Breast epithelium (tissue), 4 donors: Measurements from ENCODE around the gene POMGNT1. TPM values are rescaled to one million over a fixed set of nuclear protein-coding genes. Genes with fewer than 3 reads are reported as not detected.

Experiments
- DNase-seq, 2 donors: peaks; one replicate each; pipeline ENCODE4 v3.0.0-alpha.2; 2019; ENCODE audit warnings: low spot score in 2 of 2
- H3K27ac ChIP-seq, 2 donors: fragments of 200-600 bp; sonication (generic) in 1 of 2; one replicate each; pipeline ENCODE4 v1.5.1; 2016 to 2019; ENCODE audit warnings: mild to moderate bottlenecking in 1 of 2
- H3K27me3 ChIP-seq, 2 donors: fragments of 200-600 bp; sonication (generic) in 1 of 2; one replicate each; pipeline versions ENCODE4 v1.5.1 to v1.6.0; 2017 to 2019; ENCODE audit warnings: control low read depth in 1 of 2, mild to moderate bottlenecking in 1 of 2
- H3K36me3 ChIP-seq: fragments of 200-600 bp; one replicate; pipeline ENCODE4 v1.5.1; 2019
- H3K4me1 ChIP-seq, 2 donors: fragments of 200-600 bp; sonication (generic); one replicate each; pipeline ENCODE4 v1.5.1; 2016 to 2019; ENCODE audit warnings: control low read depth in 1 of 2
- H3K4me3 ChIP-seq, 3 donors: fragments of 200-600 bp; sonication (generic); 1 replicate in 2 of 3; 2 replicates in 1 of 3; pipeline ENCODE4 v1.5.1; 2016 to 2019; ENCODE audit warnings: mild to moderate bottlenecking in 3 of 3, moderate library complexity in 2 of 3
- H3K9me3 ChIP-seq, 2 donors: fragments of 200-600 bp; sonication (generic) in 1 of 2; one replicate each; pipeline ENCODE4 v1.5.1; 2016 to 2019; ENCODE audit warnings: control low read depth in 1 of 2
- POLR2A ChIP-seq: fragments of 450-650 bp; IDR thresholded peaks from one replicate; pipeline ENCODE4 v1.6.1; 2016; ENCODE audit warnings: antibody characterized with exemption, mild to moderate bottlenecking, moderate library complexity
- POLR2AphosphoS5 ChIP-seq, 3 donors: sonication (generic); formaldehyde crosslinking; IDR thresholded peaks; one replicate each; pipeline ENCODE4 v1.6.1; 2017; ENCODE audit warnings: antibody characterized with exemption in 3 of 3
- intact Hi-C: fragments of 100-400 bp; cut with DNase I; formaldehyde crosslinking; loops from one replicate; pipeline ENCODE4 v1.15.1; 2023; ENCODE audit warnings: low total_unique reads
- total RNA-seq, 3 donors: library from RNA; depleted of rRNA; stranded (reverse); fragments of >200 nt; gene quantifications; one replicate each; pipeline ENCODE4 v1.1.0, GENCODE V29; 2016
- TF ChIP-seq, protein P1 (sequence below), 3 donors: fragments of 450-650 bp; IDR thresholded peaks; one replicate each; pipeline ENCODE4 v1.5.1; 2016 to 2017; ENCODE audit warnings: antibody characterized with exemption in 3 of 3, mild to moderate bottlenecking in 3 of 3, moderate library complexity in 3 of 3

The POMGNT1 gene
- total RNA-seq, 3 donors from 2014 or later, result 37.6 to 47.4 (median 42.3) TPM

DNA sequence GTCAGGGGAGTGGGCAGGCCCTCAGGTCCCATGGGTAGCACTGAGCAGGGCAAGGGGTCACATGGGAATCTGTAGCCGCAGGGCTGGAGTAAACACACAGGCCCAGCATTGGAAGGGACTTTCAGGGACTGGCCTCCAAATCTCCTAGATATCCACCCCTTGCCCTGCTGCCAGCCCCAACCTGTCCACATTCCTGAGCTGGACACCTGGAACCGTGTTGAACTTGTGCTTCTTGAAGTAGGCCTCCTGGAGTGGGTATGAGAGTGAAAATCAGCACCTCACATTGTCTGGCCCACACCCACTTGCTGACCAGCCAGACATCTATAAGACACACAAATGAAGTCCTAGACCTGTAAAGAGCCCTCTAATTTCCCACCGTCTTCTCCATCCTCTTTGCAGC lies 7.7 kb downstream of the POMGNT1 start:
- no peaks in the 10 kb centered on the region for H3K27me3 ChIP-seq
- TF ChIP-seq POLR2AphosphoS5 (IDR thresholded peaks at IDR 0.05) (no peak), POLR2A (no peak)
- TF ChIP-seq, protein P1, sequence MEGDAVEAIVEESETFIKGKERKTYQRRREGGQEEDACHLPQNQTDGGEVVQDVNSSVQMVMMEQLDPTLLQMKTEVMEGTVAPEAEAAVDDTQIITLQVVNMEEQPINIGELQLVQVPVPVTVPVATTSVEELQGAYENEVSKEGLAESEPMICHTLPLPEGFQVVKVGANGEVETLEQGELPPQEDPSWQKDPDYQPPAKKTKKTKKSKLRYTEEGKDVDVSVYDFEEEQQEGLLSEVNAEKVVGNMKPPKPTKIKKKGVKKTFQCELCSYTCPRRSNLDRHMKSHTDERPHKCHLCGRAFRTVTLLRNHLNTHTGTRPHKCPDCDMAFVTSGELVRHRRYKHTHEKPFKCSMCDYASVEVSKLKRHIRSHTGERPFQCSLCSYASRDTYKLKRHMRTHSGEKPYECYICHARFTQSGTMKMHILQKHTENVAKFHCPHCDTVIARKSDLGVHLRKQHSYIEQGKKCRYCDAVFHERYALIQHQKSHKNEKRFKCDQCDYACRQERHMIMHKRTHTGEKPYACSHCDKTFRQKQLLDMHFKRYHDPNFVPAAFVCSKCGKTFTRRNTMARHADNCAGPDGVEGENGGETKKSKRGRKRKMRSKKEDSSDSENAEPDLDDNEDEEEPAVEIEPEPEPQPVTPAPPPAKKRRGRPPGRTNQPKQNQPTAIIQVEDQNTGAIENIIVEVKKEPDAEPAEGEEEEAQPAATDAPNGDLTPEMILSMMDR (IDR thresholded peaks at IDR 0.05), result no peak
- H3K9me3 ChIP-seq, result no peaks in the 10 kb centered on the region
- no peak overlapping the region for H3K4me3 ChIP-seq
- H3K4me1 ChIP-seq, result peaks cover 0 to under 1% of the 10 kb centered on the region in 2 donors
- no peaks in the 10 kb centered on the region for H3K36me3 ChIP-seq
- intact Hi-C loops, result no loop called here
- DNase-seq, result no peak
- peak overlapping the region; percentile 8 to 25 for H3K27ac ChIP-seq

DNA sequence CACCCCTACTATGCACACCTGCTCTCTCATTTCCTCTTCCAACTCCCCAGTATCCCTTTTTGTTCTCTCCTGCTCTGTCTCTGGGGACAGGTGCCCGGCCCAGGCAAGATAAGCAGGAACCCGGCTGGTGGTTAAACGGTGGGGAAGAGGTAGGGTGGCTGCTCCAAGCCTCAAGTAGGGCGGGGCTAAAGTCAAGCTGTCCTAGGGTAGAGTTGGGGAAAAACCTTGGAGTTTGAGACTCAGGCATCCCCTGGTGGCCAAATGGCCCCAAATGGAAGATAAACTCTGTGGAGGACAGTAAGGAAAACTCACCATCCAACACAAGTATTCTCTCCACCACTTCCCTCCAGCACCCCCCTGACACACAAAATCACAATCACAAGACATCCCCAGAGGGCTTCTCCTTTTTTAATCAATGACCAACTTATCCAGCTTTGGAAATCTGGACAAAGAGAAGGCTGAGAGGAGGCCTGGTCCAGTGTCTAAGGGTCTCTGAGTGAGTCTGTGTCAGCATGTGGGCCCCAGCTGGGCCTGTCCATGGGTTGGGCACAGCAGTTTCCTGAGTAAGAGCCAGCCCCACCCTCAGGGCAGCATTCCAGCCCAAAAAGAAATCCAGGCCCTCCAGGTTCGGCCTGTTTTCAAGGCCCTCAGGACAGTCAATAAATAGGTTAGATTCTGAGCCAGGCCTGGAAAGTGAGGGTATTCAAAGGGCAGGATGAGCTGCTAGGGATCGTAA lies 9.8 kb downstream of the POMGNT1 start:
- H3K36me3 ChIP-seq, result no peaks in the 10 kb centered on the region
- peak overlapping the region; percentile 67 to 75 for H3K27ac ChIP-seq
- H3K4me1 ChIP-seq, result peaks cover 0 to 10% of the 10 kb centered on the region in 2 donors
- no peak for DNase-seq
- intact Hi-C loops, result no loop called here
- no peaks in the 10 kb centered on the region for H3K27me3 ChIP-seq
- TF ChIP-seq, protein P1 (IDR thresholded peaks at IDR 0.05), result no peak
- TF ChIP-seq POLR2AphosphoS5 (IDR thresholded peaks at IDR 0.05), result no peak
- no peak for TF ChIP-seq POLR2A
- H3K4me3 ChIP-seq, result no peak overlapping the region
- H3K9me3 ChIP-seq, result no peaks in the 10 kb centered on the region

DNA sequence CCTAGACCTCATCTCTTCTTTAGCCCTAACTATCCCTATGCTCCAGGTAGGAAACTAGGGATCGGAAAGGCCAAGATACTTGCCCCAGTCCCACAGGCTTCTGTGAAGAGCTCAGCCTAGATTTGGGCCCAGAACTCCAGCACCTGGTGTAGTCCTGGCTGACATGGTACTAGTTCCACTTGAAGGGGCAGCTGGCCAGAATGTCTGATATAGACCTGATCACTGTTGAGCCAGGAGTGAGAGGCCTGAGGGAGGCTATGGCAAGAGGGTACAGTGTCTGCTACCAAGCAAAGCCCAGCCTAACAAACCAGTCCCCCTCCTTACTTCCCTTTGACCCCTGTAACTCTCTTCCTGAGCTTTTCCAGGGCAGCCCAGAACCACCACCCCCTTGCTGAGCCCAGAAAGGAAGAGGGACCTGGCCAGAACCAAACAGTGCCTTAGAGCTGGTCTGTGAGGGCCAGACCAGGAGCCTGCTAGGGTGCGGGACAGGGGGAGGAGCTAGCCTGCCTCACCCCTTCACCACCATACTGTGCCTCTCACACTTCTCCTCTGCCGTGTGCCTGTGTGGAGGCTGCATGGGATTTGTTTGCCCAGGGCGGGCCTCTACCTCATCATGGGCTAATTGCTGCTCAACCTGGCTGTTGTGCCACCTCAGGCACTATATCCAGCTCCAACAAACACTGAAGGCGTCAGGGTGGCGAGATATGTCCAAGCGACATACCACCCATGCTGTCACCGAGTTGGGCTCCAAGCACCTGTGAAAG lies 10.9 kb downstream of the POMGNT1 start:
- intact Hi-C loops, result no loop called here
- Histone ChIP-seq H3K27ac (peak overlapping the region in 1 of 2 donors; percentile 75), H3K4me3 (no peak overlapping the region), H3K36me3 (no peaks in the 10 kb centered on the region), H3K9me3 (no peaks in the 10 kb centered on the region), H3K27me3 (no peaks in the 10 kb centered on the region), H3K4me1 (peaks cover 0 to 19% of the 10 kb centered on the region in 2 donors)
- TF ChIP-seq, protein P1 (IDR thresholded peaks at IDR 0.05), result no peak
- TF ChIP-seq POLR2A (no peak), POLR2AphosphoS5 (IDR thresholded peaks at IDR 0.05) (no peak)
- DNase-seq, result no peak

DNA sequence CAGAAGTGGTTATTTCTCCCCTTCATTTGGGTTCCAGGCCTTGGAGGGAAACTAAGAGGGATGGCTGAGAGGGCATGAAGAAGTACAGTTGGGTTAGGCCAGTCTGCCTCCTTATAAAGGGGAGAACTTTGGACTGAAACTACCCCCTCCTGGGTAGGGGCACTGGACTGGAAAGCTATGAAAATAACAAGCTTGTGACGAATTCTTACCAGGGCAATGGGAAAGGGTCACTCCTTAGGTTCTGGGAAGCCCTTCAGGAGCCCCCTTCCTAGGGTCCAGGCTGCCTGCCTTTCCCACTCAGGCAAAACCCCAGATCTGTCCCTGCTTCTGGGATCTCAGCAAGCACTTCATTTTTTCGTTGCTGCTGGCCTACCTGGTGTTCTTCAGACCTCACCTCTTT lies 12.2 kb downstream of the POMGNT1 start:
- no peak for DNase-seq
- TF ChIP-seq POLR2A, result no peak
- no peak for TF ChIP-seq POLR2AphosphoS5 (IDR thresholded peaks at IDR 0.05)
- TF ChIP-seq, protein P1 (IDR thresholded peaks at IDR 0.05), result no peak
- Histone ChIP-seq H3K9me3 (no peaks in the 10 kb centered on the region), H3K36me3 (no peaks in the 10 kb centered on the region), H3K4me3 (no peak overlapping the region), H3K4me1 (peaks cover 0 to 19% of the 10 kb centered on the region in 2 donors), H3K27ac (peak overlapping the region; percentile 3 to 91), H3K27me3 (no peaks in the 10 kb centered on the region)
- intact Hi-C loops, result no loop called here
